Chondrocyte (in vitro differentiated cells): Measurements from ENCODE around the gene FUT2. TPM values are rescaled to one million over a fixed set of nuclear protein-coding genes. Genes with fewer than 3 reads are reported as not detected.
"Not testable (repeated sequence)": the region's sequence is repeated elsewhere in the genome, so short reads cannot be mapped to it uniquely, and the experiment has no call there.

Source experiments
- DNase-seq: peaks from one replicate; pipeline ENCODE4 v3.0.0; 2021; ENCODE audit warnings: mixed read lengths, low spot score
- H3K27ac Mint-ChIP-seq: one replicate; pipeline ENCODE4 v1.8.0; 2021; ENCODE audit warnings: mild to moderate bottlenecking, moderate library complexity, mixed read lengths; ENCODE audit not compliant: unreplicated experiment
- H3K27me3 Mint-ChIP-seq: 2 replicates; pipeline ENCODE4 v1.8.0; 2021; ENCODE audit warnings: low read depth, mixed read lengths
- H3K36me3 Mint-ChIP-seq: 2 replicates; pipeline ENCODE4 v1.8.0; 2021; ENCODE audit warnings: low read depth, mixed read lengths
- H3K4me1 Mint-ChIP-seq: 2 replicates; pipeline ENCODE4 v1.8.0; 2021; ENCODE audit warnings: low read depth, mild to moderate bottlenecking, mixed read lengths
- H3K4me3 Mint-ChIP-seq: one replicate; pipeline ENCODE4 v1.8.0; 2021; ENCODE audit warnings: mild to moderate bottlenecking, moderate library complexity, mixed read lengths; ENCODE audit not compliant: unreplicated experiment
- H3K9me3 Mint-ChIP-seq: 2 replicates; pipeline ENCODE4 v1.8.0; 2021; ENCODE audit warnings: low read depth, mixed read lengths
- total RNA-seq: library from RNA; stranded (reverse); gene quantifications from 3 replicates; pipeline ENCODE4 v1.2.1, GENCODE V29; 2021
- TF ChIP-seq, protein P1 (sequence below): fragments of 200-600 bp; sonication (generic); IDR thresholded peaks from 2 replicates; pipeline ENCODE4 v1.5.0; 2021; ENCODE audit warnings: antibody characterized with exemption, mild to moderate bottlenecking, moderate library complexity

FUT2 gene
- total RNA-seq, 1 donor from 2014 or later: not detected

DNA sequence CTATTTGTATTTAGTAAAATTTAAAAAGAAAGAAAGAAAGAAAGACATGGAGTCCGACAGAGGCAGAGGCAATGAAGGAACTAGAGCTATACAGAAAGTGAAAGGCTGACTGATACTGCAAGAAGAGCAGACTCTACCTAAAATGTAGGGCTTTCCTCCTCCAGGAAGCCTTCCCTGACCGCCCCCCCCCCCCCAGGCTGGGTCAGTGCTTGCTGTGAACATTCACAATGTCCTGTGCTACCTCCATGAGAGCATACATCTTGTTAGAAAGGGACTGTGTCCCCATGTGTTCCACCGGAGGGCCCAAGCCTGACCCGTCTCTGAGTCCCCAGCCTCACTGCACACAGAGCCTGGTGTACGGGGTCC lies 44.1 kb upstream of the FUT2 start:
- Mint-ChIP-seq H3K36me3 (peaks cover 2% of the 10 kb centered on the region), H3K27ac (no peak overlapping the region), H3K4me1 (peaks cover 19% of the 10 kb centered on the region), H3K4me3 (no peak overlapping the region), H3K9me3 (peaks cover 3% of the 10 kb centered on the region), H3K27me3 (no peaks in the 10 kb centered on the region)
- no peak for DNase-seq
- TF ChIP-seq, protein P1, sequence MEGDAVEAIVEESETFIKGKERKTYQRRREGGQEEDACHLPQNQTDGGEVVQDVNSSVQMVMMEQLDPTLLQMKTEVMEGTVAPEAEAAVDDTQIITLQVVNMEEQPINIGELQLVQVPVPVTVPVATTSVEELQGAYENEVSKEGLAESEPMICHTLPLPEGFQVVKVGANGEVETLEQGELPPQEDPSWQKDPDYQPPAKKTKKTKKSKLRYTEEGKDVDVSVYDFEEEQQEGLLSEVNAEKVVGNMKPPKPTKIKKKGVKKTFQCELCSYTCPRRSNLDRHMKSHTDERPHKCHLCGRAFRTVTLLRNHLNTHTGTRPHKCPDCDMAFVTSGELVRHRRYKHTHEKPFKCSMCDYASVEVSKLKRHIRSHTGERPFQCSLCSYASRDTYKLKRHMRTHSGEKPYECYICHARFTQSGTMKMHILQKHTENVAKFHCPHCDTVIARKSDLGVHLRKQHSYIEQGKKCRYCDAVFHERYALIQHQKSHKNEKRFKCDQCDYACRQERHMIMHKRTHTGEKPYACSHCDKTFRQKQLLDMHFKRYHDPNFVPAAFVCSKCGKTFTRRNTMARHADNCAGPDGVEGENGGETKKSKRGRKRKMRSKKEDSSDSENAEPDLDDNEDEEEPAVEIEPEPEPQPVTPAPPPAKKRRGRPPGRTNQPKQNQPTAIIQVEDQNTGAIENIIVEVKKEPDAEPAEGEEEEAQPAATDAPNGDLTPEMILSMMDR: no peak

DNA sequence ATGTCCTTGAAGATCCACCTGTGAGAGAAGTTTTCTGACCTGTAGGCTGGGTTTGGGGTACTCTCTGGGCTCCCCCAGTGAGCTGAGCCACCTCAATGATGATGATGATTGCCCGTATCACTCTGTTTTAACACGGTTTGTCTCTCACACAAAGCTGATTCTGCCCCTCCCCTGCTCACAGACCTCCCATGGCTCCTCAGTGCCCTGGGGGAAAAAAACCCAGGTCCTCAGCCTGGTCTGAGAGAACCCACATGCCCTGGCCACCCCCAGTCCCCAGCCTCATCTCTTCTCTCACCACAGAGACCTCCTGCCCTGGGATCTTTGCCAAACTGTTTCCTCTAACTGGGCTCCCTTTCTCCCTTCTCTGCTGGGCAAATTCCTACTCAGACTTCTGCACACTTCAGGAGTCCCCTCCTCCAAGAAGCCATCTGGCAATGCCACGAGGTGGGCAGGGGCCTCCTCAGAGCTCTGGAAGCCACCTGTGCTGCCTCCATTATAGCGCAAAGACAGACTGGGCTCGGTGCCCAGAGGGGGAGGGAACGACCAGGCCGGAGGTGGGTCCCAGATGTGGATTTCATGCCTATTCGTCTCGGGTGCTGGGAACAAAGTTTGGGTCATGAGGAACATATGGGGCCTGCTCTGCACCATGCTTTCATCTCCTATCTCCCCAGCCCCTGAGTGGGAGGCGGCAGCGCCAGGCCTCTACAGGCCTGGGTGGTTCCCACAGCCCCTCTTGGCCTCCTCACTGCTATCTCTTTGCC lies 41.3 kb upstream of the FUT2 start:
- Mint-ChIP-seq H3K9me3 (peaks cover 3% of the 10 kb centered on the region), H3K27me3 (no peaks in the 10 kb centered on the region), H3K36me3 (peaks cover 2% of the 10 kb centered on the region), H3K27ac (no peak overlapping the region), H3K4me3 (no peak overlapping the region), H3K4me1 (peaks cover 14% of the 10 kb centered on the region)
- TF ChIP-seq, protein P1: no peak
- no peak for DNase-seq

DNA sequence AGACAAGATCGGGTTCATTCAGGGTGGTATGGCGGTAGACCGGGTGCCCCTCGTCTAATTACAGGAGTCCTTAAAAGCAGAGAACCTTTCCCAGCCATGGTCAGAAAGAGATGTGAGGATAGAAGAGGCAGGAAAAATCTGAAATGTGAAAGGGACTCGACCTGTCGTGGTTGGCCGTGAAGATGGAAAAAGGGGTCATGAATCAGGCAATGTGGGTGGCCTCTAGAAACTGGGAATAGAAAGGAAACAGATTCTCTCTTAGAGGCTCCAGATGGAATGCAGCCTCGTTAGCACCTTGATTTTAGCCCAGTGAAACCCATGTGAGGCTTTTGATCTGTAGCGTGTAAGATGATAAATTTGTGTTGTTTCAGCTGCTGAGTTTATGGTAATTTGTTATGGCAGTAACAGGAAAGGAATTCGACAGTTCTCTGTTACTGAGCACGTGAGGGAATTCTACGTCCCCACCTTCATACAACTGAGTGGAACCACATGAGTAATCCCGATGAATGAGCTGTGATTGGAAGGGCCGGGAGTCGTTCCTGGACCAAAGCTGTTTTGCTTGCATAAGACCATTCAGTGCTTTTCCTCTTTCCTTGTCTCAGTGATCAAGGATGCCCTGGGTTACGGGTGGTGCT lies 38.8 kb upstream of the FUT2 start:
- H3K4me1 Mint-ChIP-seq: peaks cover 17% of the 10 kb centered on the region
- peak overlapping the region; percentile 33 for H3K27ac Mint-ChIP-seq
- H3K9me3 Mint-ChIP-seq: no peaks in the 10 kb centered on the region
- no peak overlapping the region for H3K4me3 Mint-ChIP-seq
- DNase-seq: no peak
- no peaks in the 10 kb centered on the region for H3K36me3 Mint-ChIP-seq
- TF ChIP-seq, protein P1: no peak
- H3K27me3 Mint-ChIP-seq: no peaks in the 10 kb centered on the region

DNA sequence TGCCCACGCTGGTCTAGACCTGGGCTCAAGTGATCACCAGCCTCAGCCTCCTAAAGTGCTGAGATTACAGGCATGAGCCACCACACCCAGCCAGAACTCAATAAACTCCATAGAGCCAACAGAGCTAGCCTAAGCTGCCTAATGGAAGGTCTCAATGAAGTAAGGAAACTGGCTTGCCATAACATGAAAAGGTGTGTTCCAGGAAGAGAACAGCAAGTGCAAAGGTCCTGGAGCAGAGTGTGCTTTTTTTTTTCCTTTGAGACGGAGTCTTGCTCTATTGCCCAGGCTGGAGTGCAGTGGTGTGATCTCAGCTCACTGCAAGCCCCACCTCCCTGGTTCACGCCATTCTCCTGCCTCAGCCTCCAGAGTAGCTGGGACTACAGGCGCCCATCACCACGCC lies 37.9 kb upstream of the FUT2 start:
- DNase-seq, H3K9me3 Mint-ChIP-seq, H3K27me3 Mint-ChIP-seq, H3K27ac Mint-ChIP-seq, H3K36me3 Mint-ChIP-seq, H3K4me3 Mint-ChIP-seq: not testable (repeated sequence)
- H3K4me1 Mint-ChIP-seq: peaks cover 17% of the 10 kb centered on the region

DNA sequence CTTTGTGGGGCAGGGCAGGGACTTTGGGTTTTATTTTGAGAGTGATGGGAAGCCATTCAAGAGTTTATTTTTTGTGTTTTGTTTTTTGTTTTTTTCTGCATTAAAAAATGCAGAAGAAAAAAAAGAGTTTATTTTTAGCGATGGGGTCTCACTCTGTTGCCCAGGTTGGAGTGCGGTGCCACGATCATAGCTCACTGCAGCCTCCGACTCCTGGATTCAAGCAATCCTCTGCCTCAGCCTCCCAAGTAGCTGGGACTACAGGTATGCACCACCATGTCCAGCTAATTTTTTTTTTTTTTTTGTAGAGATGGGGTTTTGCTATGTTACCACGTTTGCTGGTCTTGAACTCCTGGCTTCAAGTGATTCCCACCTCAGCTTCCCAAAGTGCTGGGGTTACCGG lies 37.3 kb upstream of the FUT2 start:
- H3K4me3 Mint-ChIP-seq: no peak overlapping the region

More for the DNA sequence above, 37.3 kb upstream of the FUT2 start:
- Mint-ChIP-seq H3K4me1 (peaks cover 17% of the 10 kb centered on the region), H3K36me3 (no peaks in the 10 kb centered on the region), H3K27ac (no peak overlapping the region), H3K27me3 (no peaks in the 10 kb centered on the region), H3K9me3 (no peaks in the 10 kb centered on the region)
- DNase-seq: no peak
- TF ChIP-seq, protein P1: no peak
